HUES6 (cell line): Measurements from ENCODE around the gene PADI2.

ENCODE experiments used
- H3K27ac ChIP-seq: 2 replicates; pipeline ENCODE4 v1.7.0; 2013; ENCODE audit warnings: low read depth, mild to moderate bottlenecking, low read length, inconsistent platforms
- H3K27me3 ChIP-seq: 2 replicates; pipeline ENCODE4 v1.6.1; 2013; ENCODE audit warnings: low read length; ENCODE audit not compliant: control insufficient read depth, insufficient read depth
- H3K36me3 ChIP-seq: 2 replicates; pipeline ENCODE4 v1.6.1; 2013; ENCODE audit warnings: low read length; ENCODE audit not compliant: control insufficient read depth, insufficient read depth
- H3K4me1 ChIP-seq: 2 replicates; pipeline ENCODE4 v1.6.1; 2013; ENCODE audit warnings: low read length; ENCODE audit not compliant: control insufficient read depth, insufficient read depth
- H3K4me3 ChIP-seq: 2 replicates; pipeline ENCODE4 v1.5.1; 2013; ENCODE audit warnings: low read depth, low read length
- H3K9ac ChIP-seq: one replicate; pipeline ENCODE4 v1.6.1; 2013; ENCODE audit warnings: mild to moderate bottlenecking, low read length
- H3K9me3 ChIP-seq: 2 replicates; pipeline ENCODE4 v1.6.1; 2013; ENCODE audit warnings: low read depth, low read length; ENCODE audit not compliant: control insufficient read depth, insufficient read depth

PADI2 gene

DNA sequence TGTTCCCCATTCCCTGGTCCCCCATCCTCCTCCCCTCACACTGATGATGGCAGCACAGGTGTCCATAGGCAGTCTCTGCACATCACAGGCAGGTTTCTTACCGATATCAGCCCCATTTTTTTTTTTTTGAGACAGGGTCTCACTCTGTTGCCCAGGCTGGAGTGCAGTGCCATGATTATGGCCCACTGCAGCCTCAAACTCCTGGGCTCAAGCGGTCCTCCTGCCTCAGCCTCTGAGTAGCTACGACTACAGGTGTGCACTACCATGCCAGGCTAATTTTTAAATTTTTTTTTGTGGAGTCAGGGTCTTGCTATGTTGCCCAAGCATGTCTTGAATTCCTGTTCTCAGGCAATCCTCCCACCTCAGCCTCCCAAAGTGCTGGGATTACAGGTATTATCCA is 36.5 kb downstream of the PADI2 start:
- H3K27ac ChIP-seq: no peak overlapping the region
- H3K9me3 ChIP-seq: no peaks in the 10 kb centered on the region
- no peaks in the 10 kb centered on the region for H3K36me3 ChIP-seq
- H3K4me3 ChIP-seq: no peak overlapping the region
- H3K9ac ChIP-seq: no peak overlapping the region
- H3K27me3 ChIP-seq: no peaks in the 10 kb centered on the region
- H3K4me1 ChIP-seq: no peaks in the 10 kb centered on the region

DNA sequence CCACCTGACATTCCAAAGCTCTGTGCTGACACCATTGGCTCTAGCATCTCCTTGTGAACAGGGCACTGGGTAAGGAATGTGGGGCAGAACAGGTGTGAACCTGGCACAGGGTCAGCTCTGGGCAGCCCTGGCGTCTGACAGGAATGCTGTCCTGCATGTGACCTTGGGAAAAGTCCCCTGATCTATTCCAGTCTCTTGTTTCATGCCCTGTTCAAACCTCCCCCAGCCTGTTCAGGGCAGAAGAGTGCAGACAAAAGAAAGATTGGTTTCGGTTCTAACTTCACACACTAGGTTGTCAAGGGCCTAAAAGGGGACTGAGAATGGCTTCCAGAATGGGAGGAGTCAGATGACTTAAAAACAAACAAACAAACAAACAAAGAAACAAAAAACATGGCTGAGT is 37.8 kb downstream of the PADI2 start:
- H3K9ac ChIP-seq: no peak overlapping the region
- H3K4me1 ChIP-seq: no peaks in the 10 kb centered on the region
- no peak overlapping the region for H3K4me3 ChIP-seq
- no peaks in the 10 kb centered on the region for H3K9me3 ChIP-seq
- no peaks in the 10 kb centered on the region for H3K27me3 ChIP-seq
- no peak overlapping the region for H3K27ac ChIP-seq
- no peaks in the 10 kb centered on the region for H3K36me3 ChIP-seq

DNA sequence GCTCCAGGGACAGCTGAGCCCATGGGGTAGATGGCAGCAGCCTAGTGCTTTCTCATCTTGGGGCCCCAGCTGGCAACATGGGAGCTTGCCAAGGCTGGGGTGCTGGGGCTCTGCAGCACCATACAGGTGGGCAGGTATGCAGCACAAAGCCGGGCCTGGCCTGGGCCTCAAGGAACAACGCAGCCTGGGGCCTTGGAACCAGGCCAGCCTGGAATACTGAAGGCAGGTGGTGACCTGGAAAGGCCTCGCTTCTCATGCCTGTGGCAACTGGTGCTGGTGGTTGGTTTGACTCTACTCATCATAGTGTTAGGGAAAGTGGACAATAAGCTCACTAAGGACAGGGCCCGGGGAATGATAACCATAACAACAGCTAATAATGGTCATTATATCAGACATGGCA is 38.4 kb downstream of the PADI2 start:
- Histone ChIP-seq H3K9me3 (no peaks in the 10 kb centered on the region), H3K4me3 (no peak overlapping the region), H3K27me3 (no peaks in the 10 kb centered on the region), H3K27ac (no peak overlapping the region), H3K4me1 (0 out of 2 replicates have a peak, but pooled peaks cover 1% of the 10 kb centered on the region), H3K36me3 (no peaks in the 10 kb centered on the region), H3K9ac (no peak overlapping the region)

DNA sequence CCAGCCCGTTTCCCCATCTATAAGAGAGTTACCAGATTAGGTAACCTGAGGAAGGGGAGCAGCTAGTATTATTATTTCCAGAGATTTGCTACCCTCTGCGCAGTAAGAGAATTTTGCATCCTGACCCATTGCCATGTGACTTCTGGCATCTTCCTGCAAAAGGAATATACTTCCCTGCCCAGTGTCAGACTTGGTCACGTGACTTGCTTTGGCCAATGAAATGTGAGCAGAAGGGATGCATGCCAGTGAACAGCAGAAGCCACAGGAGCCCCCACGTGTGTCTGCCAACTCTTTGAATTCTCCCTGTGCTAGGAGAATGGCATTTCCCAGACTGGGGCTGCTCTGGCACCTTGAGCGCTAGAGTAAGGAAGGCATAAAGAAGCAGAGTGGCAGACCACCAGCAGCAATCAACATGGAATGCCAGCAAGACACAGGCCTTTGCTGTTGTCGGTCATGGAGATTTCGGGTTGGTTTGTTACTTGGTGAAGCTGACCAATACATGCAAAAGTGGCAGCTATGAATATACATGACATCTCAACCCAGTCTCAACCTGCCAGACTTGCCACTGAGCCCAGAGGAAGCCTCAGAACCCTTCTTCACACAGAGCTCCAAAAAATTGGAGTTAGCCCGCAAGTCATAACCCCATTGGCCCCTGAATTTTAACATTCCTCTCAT is 39.0 kb downstream of the PADI2 start:
- Histone ChIP-seq H3K9me3 (no peaks in the 10 kb centered on the region), H3K9ac (no peak overlapping the region), H3K27me3 (no peaks in the 10 kb centered on the region), H3K36me3 (no peaks in the 10 kb centered on the region), H3K4me3 (no peak overlapping the region), H3K27ac (no peak overlapping the region), H3K4me1 (peaks cover 5% of the 10 kb centered on the region; the same call in 1 of the 2 replicates)

DNA sequence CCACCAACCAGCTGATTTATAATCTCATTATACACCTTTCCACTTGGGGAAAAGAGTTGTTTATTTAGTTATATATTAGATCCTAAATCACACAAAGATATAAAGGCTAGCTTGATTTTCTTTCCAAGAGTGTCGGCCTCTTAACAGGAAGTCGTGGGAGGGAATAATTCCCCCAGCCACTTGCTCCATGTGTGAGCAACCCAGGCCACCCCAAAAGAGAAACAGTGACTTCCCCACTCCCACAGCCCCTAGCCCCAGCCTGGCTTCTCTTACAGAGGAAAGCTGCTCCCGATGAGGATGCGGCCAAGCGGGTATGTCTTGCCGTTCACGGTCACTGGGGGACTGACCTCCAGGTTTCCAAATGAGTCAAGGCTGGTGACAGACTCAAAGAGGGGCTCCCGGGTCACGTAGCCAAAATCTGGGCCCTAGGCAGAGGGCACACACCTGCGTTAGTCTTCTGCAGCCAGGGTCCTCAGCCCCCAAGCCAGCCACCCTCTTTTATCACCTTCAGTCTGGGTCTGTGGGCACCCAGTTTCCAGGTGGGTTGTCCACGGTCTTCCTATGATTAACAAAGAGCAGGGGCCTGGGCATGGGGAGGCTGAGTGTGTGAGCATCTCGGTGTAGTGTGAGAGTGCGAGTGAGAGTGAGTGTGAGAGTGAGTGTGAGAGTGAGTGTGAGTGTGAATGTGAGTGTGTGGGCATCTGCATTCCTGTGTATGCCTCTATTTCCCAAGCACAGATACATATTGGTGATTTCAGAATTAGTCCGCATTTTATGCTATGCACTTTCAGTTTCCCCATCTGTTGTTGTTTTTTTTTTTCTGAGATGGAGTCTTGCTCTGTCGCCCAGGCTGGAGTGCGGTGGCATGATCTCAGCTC is 40.0 kb downstream of the PADI2 start:
- H3K36me3 ChIP-seq: no peaks in the 10 kb centered on the region
- no peak overlapping the region for H3K27ac ChIP-seq
- H3K4me3 ChIP-seq: no peak overlapping the region
- peaks cover 5% of the 10 kb centered on the region; the same call in 1 of the 2 replicates for H3K4me1 ChIP-seq
- H3K27me3 ChIP-seq: no peaks in the 10 kb centered on the region
- H3K9ac ChIP-seq: no peak overlapping the region
- H3K9me3 ChIP-seq: no peaks in the 10 kb centered on the region

DNA sequence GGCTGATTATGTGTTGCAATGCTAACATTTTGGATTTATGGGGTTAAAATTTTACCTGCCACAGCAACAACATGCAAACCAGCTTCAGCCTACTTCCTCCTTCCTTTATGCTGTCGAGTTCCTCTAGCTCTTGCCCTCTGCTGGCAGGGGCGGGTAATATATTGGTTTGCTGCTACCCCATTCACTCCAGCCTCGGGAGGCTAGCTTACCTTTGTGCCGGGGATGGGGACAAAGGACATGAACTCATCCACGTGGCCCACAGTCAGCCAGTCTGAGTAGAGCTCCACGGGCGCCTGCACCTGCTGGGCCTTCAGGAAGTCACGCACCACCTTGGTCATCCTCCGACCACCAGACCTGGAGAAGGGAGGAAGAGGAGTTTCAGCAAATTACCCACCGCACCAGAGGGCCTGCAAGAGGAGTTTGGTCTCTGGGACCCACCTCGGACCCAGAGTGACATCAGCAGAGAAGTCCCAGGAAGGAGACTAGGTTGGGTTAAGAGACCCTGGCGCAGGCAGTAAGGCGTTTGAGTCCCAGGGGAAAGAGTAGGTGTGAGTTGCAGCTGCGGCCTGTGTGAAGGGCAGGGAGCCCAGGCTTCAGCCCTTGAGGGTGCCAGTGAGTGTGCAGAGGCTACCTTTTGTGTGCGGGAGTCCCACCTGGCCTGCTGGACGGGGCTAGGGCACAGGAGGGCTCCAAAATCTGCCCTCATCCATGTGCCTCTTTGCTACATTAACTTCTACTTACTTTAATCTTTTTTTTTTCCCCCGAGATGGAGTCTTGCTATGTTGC is 43.6 kb downstream of the PADI2 start:
- Histone ChIP-seq H3K27ac (no peak overlapping the region), H3K36me3 (no peaks in the 10 kb centered on the region), H3K27me3 (no peaks in the 10 kb centered on the region), H3K4me1 (peaks cover 5% of the 10 kb centered on the region; the same call in 1 of the 2 replicates), H3K9ac (no peak overlapping the region), H3K4me3 (no peak overlapping the region), H3K9me3 (no peaks in the 10 kb centered on the region)

DNA sequence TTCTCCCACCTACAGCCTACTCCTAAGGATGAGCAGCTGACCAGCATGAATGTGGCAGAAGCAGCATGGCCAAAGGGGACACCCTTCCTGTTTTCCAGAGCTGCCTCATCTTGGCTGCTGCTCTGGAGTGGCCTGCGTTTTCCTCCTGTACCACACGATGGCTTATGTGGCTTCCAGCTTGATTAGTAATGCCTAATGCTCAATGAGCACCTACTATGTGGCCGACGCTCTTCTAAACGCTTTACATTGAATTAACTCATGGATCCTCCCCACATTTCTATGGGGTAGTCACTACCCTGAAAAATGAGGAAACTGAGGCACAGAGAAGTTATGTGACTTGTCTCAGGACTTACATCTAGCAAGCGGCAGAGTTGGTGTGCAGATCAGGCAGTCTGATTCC is 47.5 kb downstream of the PADI2 start:
- Histone ChIP-seq H3K9ac (no peak overlapping the region), H3K4me1 (peaks cover 5% of the 10 kb centered on the region; the same call in 1 of the 2 replicates), H3K27ac (no peak overlapping the region), H3K4me3 (no peak overlapping the region), H3K36me3 (no peaks in the 10 kb centered on the region), H3K27me3 (no peaks in the 10 kb centered on the region), H3K9me3 (no peaks in the 10 kb centered on the region)

DNA sequence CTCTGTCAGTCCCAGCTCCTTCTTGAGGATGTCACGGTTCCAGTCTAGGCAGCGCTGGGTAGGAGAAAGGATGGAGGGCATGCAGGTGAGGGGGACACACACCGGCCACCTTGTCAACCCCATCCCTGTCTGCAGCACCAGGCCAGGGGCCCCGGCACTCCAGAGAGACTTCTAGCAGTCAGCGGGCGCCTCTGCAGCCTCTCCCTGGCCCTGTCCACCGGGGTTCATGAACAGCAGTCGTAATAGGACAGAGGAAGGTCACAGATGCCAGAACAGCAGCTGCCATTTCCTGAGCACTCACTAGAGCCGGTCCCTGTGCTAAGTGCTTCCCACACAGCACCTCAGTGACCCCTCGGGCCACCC is 49.1 kb downstream of the PADI2 start:
- H3K27ac ChIP-seq: no peak overlapping the region
- H3K4me1 ChIP-seq: no peaks in the 10 kb centered on the region
- peaks cover 4% of the 10 kb centered on the region for H3K9me3 ChIP-seq
- H3K9ac ChIP-seq: no peak overlapping the region
- no peak overlapping the region for H3K4me3 ChIP-seq
- H3K27me3 ChIP-seq: no peaks in the 10 kb centered on the region
- H3K36me3 ChIP-seq: no peaks in the 10 kb centered on the region

DNA sequence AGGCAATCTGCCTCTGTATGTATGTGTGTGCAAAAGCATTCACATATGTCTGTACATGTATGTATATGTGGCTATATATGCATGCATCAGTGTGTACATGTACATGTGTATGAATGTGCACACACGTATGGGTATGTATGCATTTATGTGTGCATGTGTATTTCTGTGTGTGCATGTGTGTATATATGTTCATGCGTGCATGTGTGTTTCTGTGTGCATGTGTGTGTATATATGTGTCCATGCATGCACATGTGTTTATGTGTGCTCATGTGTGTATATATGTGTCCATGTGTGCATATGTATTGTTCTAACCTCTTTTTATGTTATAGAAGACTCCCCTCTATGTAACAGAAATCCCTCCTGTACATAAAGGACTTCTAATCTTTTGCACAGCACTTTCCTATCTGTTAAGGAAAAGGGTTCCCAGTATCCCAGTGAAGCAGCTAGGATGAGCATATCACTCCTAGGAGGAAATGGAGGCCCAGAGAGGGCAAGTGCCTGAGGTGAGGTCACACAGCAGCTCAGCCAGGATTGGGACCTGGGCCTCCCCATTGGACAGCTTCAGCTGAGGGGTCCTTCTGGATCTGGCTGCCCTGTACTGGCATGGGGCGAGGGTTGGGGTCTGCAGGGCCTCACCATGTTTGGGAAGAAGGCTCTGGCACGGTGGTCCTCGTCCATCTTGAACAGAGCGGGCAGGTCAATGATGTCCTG is 49.6 kb downstream of the PADI2 start:
- Histone ChIP-seq H3K27me3 (no peaks in the 10 kb centered on the region), H3K4me1 (no peaks in the 10 kb centered on the region), H3K9ac (no peak overlapping the region), H3K9me3 (peaks cover 7% of the 10 kb centered on the region), H3K4me3 (no peak overlapping the region), H3K27ac (no peak overlapping the region), H3K36me3 (no peaks in the 10 kb centered on the region)

DNA sequence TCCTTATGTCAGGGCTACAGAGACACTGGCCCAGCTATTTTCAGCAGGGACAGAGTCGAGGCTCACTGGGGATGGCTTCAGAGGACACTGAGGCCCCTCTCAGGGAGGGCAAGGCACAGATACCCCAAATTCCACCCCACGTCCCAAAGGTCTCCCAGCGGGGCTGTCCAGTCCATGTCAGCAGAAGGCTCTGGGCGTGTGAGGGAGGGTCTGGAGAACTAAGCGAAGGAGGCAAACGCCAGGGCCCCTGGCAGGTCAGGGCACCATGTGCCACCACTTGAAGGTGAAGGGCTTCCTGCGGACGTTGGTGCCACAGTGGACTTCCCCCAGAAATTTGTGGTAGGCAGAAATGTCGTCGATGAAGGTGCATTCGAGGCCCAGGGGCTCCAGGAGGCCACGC is 50.5 kb downstream of the PADI2 start:
- Histone ChIP-seq H3K9ac (no peak overlapping the region), H3K27ac (no peak overlapping the region)

More for the DNA sequence above, 50.5 kb downstream of the PADI2 start:
- no peak overlapping the region for H3K4me3 ChIP-seq
- H3K4me1 ChIP-seq: no peaks in the 10 kb centered on the region
- no peaks in the 10 kb centered on the region for H3K27me3 ChIP-seq
- H3K36me3 ChIP-seq: no peaks in the 10 kb centered on the region
- peaks cover 7% of the 10 kb centered on the region for H3K9me3 ChIP-seq
